Ovary (tissue), 3 donors: ENCODE data around the gene RNMT.

ENCODE experiments used
- CTCF ChIP-seq, 3 donors: fragments of 450-650 bp in 2 of 3; fragments of 200-600 bp in 1 of 3; IDR thresholded peaks; one replicate each; pipeline versions ENCODE4 v1.5.1 to v1.8.0; 2016 to 2022; ENCODE audit warnings: antibody characterized with exemption in 3 of 3, mild to moderate bottlenecking in 1 of 3
- EP300 ChIP-seq: sonication (generic); formaldehyde crosslinking; IDR thresholded peaks from one replicate; pipeline ENCODE4 v1.6.1; 2017; ENCODE audit warnings: antibody characterized with exemption
- donor health status: DM: no; HTN: no; CAD: no.

- TF ChIP-seq CTCF (IDR thresholded peaks at IDR 0.05) = no peak
- TF ChIP-seq EP300 = no peak
These were observed 41.9 kb upstream of the RNMT start for GRCh38 chr18:13684546-13684945.
